SK-N-MC (cell line): ENCODE data around the gene CBY1.

Source experiments
- DNase-seq: peaks from one replicate; pipeline ENCODE4 v3.0.0-alpha.2; 2011; ENCODE audit warnings: low read depth, low spot score
- H3K27ac ChIP-seq: fragments of 200-600 bp; sonication (generic); 2 replicates; pipeline ENCODE4 v1.5.1; 2016; ENCODE audit warnings: mixed run types
- H3K36me3 ChIP-seq: fragments of 200-600 bp; sonication (generic); 2 replicates; pipeline ENCODE4 v1.6.1; 2017; ENCODE audit warnings: antibody characterized with exemption, low read length, mixed read lengths; ENCODE audit not compliant: insufficient read depth
- H3K4me3 ChIP-seq: fragments of 200-600 bp; sonication (generic); 2 replicates; pipeline ENCODE4 v1.5.1; 2016
- H3K9ac ChIP-seq: fragments of 200-600 bp; sonication (generic); 2 replicates; pipeline ENCODE4 v1.8.0; 2017; ENCODE audit warnings: mixed run types, mixed read lengths; ENCODE audit not compliant: insufficient read length
- H3K9me3 ChIP-seq: fragments of 200-600 bp; sonication (generic); 2 replicates; pipeline ENCODE4 v1.6.1; 2017; ENCODE audit warnings: low read depth, mild to moderate bottlenecking, antibody characterized with exemption, low read length, moderate library complexity, mixed read lengths
- EZH2 ChIP-seq: fragments of 200-600 bp; sonication (generic); IDR thresholded peaks from one replicate; pipeline ENCODE4 v1.6.1; 2017; ENCODE audit warnings: antibody characterized with exemption
- FOXP2 ChIP-seq: optimal IDR thresholded peaks from 2 replicates; pipeline ENCODE3; 2011; ENCODE audit warnings: mild to moderate bottlenecking, moderate library complexity; ENCODE audit not compliant: insufficient read depth; ENCODE audit errors: extremely low read length, control extremely low read depth
- POLR2AphosphoS5 ChIP-seq: IDR thresholded peaks from 2 replicates; pipeline ENCODE4 v1.6.1; 2012; ENCODE audit warnings: mild to moderate bottlenecking, low read depth, low read length, borderline replicate concordance

CBY1 gene

GRCh38 chr22:38718414-38718813 lies 62.0 kb downstream of the CBY1 start:
- peaks cover 60% of the 10 kb centered on the region for H3K36me3 ChIP-seq
- no peak for DNase-seq
- H3K4me3 ChIP-seq: no peak overlapping the region
- H3K9me3 ChIP-seq: no peaks in the 10 kb centered on the region
- H3K9ac ChIP-seq: no peak overlapping the region
- peak overlapping the region; percentile 34; the same call in 1 of the 2 replicates for H3K27ac ChIP-seq
- TF ChIP-seq FOXP2: no peak
- no peak for TF ChIP-seq POLR2AphosphoS5
- no peak for TF ChIP-seq EZH2

- DNase-seq: no peak
- TF ChIP-seq POLR2AphosphoS5 (no peak), FOXP2 (no peak), EZH2 (no peak)
- Histone ChIP-seq H3K27ac (no peak overlapping the region), H3K36me3 (peaks cover 68% of the 10 kb centered on the region), H3K9ac (no peak overlapping the region), H3K4me3 (no peak overlapping the region), H3K9me3 (no peaks in the 10 kb centered on the region)
These were observed 62.8 kb downstream of the CBY1 start for GRCh38 chr22:38719196-38719595.

DNA sequence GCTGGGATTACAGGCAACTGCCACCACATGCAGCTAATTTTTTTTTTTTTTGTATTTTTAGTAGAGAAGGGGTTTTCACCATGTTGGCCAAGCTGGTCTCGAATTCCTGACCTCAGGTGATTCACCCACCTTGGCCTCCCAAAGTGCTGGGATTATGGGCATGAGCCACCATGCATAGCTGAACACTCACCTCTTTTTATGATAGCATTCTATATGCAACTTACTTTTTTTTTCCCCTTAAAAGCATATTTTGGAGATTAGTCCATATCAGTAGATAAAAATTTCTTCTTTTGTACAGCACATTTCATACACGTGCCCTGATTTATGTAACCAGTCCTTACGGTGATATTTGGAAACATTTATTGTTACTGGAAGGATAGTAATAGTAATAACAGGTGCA lies 63.9 kb downstream of the CBY1 start:
- Histone ChIP-seq H3K4me3 (no peak overlapping the region), H3K27ac (no peak overlapping the region), H3K9me3 (no peaks in the 10 kb centered on the region), H3K36me3 (peaks cover 79% of the 10 kb centered on the region), H3K9ac (no peak overlapping the region)
- no peak for TF ChIP-seq POLR2AphosphoS5
- no peak for TF ChIP-seq EZH2
- TF ChIP-seq FOXP2: no peak
- DNase-seq: no peak

DNA sequence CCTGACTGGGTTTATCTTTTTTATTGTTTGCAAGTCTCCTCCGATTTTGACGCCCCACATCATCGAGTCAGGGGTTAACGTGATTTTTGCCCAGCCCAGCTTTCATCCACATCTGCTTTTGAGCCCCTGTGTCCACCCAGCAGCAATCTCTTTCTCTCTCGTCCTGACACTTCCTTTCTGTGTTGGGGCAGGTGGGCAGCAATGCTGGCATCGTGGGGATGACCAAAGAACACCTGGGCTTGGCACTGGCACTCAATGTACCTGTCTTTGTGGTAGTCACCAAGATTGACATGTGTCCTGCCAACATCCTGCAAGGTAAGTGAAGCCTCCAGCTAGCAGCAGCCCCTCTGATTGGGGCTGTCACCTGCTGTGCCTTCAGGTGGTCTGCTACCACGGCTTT lies 65.1 kb downstream of the CBY1 start:
- H3K4me3 ChIP-seq: no peak overlapping the region
- no peak for DNase-seq
- H3K9me3 ChIP-seq: no peaks in the 10 kb centered on the region
- TF ChIP-seq POLR2AphosphoS5 (no peak), FOXP2 (no peak), EZH2 (no peak)
- no peak overlapping the region for H3K9ac ChIP-seq
- H3K27ac ChIP-seq: no peak overlapping the region
- peaks cover 84% of the 10 kb centered on the region for H3K36me3 ChIP-seq
